Central memory CD8-positive, alpha-beta T cell (primary cell): Measurements from ENCODE around the gene RNU6-1.

Experiments used
- ATAC-seq: fragments of 150-1000 bp; cut with Tn5 transposase; replicated peaks from 2 replicates; pipeline ENCODE4 v1.10.0; 2022; ENCODE audit warnings: mild to moderate bottlenecking, moderate FRiP score, moderate number of reproducible peaks; ENCODE audit not compliant: poor library complexity, severe bottlenecking; ENCODE audit errors: extremely low read depth
- DNase-seq, 2 donors: peaks; one replicate each; pipeline ENCODE4 v3.0.0; 2021; ENCODE audit warnings: low spot score in 2 of 2
- H3K27ac Mint-ChIP-seq: one replicate; pipeline ENCODE4 v1.8.0; 2022; ENCODE audit warnings: low read depth, mild to moderate bottlenecking, moderate library complexity, mixed read lengths
- H3K27me3 Mint-ChIP-seq: one replicate; pipeline ENCODE4 v1.8.0; 2022; ENCODE audit warnings: mixed read lengths
- H3K36me3 Mint-ChIP-seq: one replicate; pipeline ENCODE4 v1.8.0; 2022; ENCODE audit warnings: mild to moderate bottlenecking, moderate library complexity, mixed read lengths; ENCODE audit not compliant: insufficient read depth
- H3K4me1 Mint-ChIP-seq: one replicate; pipeline ENCODE4 v1.8.0; 2022; ENCODE audit warnings: mixed read lengths
- H3K4me3 Mint-ChIP-seq: one replicate; pipeline ENCODE4 v1.8.0; 2022; ENCODE audit warnings: mild to moderate bottlenecking, moderate library complexity, mixed read lengths
- H3K9me3 Mint-ChIP-seq: one replicate; pipeline ENCODE4 v1.8.0; 2022; ENCODE audit warnings: mixed read lengths

RNU6-1 gene

DNA sequence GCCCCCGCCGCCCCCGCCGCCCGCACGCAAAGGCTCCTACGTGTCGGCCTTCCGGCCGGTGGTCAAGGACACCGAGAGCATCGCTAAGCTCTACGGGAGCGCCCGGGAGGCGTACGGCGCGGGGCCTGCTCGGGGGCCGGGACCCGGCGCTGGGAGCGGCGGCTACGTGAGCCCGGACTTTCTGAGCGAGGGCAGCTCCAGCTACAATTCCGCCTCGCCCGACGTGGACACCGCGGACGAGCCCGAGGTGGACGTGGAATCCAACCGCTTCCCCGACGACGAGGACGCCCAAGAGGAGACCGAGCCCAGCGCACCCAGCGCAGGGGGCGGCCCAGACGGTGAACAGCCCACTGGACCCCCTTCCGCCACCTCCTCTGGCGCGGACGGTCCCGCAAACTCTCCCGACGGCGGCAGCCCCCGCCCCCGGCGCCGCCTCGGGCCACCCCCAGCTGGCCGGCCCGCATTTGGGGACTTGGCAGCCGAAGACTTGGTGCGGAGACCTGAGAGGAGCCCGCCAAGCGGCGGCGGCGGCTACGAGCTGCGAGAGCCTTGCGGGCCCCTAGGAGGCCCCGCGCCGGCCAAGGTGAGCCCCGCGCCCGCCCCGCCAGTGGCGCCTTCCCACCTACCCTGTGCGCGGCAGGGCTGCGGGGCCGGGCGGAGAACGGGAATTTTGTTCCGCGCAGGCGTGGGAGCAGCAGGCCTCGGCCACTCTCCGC, 12.1 kb downstream of the RNU6-1 start:
- H3K4me3 Mint-ChIP-seq = peak overlapping the region; percentile 53
- ATAC-seq = no peak
- H3K4me1 Mint-ChIP-seq = peaks cover 27% of the 10 kb centered on the region
- peaks cover 85% of the 10 kb centered on the region for H3K27me3 Mint-ChIP-seq
- H3K27ac Mint-ChIP-seq = no peak overlapping the region
- peaks cover 13% of the 10 kb centered on the region for H3K36me3 Mint-ChIP-seq
- DNase-seq = no peak
- no peaks in the 10 kb centered on the region for H3K9me3 Mint-ChIP-seq

DNA sequence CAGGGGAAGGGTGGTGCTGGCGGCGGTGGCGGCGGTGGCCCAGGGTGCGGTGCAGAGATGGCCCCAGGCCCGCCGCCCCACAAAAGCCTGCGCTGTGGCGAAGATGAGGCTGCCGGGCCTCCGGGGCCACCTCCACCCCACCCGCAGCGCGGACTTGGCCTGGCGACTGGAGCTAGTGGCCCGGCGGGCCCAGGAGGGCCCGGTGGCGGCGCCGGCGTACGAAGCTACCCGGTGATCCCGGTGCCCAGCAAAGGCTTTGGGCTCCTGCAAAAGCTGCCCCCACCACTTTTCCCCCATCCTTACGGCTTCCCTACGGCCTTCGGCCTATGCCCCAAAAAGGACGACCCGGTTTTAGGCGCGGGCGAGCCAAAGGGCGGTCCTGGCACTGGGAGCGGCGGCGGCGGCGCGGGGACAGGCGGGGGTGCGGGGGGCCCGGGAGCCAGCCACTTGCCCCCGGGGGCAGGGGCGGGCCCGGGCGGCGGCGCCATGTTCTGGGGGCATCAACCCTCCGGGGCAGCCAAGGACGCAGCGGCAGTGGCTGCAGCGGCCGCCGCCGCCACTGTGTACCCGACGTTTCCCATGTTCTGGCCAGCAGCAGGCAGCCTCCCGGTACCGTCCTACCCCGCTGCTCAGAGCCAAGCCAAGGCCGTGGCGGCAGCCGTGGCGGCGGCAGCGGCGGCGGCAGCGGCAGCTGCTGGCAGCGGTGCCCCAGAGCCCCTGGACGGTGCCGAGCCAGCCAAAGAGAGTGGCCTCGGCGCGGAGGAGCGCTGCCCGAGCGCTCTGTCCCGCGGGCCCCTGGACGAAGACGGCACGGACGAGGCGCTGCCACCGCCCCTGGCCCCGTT, 12.9 kb downstream of the RNU6-1 start:
- Mint-ChIP-seq H3K9me3 (no peaks in the 10 kb centered on the region), H3K27me3 (peaks cover 85% of the 10 kb centered on the region), H3K36me3 (peaks cover 15% of the 10 kb centered on the region), H3K4me1 (peaks cover 35% of the 10 kb centered on the region), H3K4me3 (no peak overlapping the region), H3K27ac (no peak overlapping the region)
- ATAC-seq (no peak), DNase-seq (no peak)

DNA sequence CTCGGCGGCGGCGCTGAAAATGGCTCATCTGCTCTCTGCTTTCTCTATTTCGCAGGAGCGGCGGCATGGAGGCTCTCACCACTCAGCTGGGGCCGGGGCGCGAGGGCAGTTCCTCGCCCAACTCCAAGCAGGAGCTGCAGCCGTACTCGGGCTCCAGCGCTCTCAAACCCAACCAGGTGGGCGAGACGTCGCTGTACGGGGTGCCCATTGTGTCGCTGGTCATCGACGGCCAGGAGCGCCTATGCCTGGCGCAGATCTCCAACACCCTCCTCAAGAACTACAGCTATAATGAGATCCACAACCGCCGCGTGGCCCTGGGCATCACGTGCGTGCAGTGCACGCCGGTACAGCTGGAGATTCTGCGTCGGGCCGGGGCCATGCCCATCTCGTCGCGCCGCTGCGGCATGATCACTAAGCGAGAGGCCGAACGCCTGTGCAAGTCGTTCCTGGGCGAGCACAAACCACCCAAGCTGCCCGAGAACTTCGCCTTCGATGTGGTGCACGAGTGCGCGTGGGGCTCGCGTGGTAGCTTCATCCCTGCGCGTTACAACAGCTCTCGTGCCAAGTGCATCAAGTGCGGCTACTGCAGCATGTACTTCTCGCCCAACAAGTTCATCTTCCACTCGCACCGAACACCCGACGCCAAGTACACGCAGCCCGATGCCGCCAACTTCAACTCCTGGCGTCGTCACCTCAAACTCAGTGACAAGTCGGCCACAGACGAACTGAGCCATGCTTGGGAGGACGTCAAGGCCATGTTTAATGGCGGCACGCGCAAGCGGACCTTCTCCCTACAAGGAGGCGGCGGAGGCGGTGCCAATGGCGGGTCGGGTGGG, 13.7 kb downstream of the RNU6-1 start:
- DNase-seq (no peak), ATAC-seq (no peak)
- H3K4me1 Mint-ChIP-seq = peaks cover 43% of the 10 kb centered on the region
- peaks cover 85% of the 10 kb centered on the region for H3K27me3 Mint-ChIP-seq
- H3K9me3 Mint-ChIP-seq = no peaks in the 10 kb centered on the region
- H3K36me3 Mint-ChIP-seq = peaks cover 15% of the 10 kb centered on the region
- H3K27ac Mint-ChIP-seq = no peak overlapping the region
- peak overlapping the region; percentile 17 for H3K4me3 Mint-ChIP-seq

- peaks cover 85% of the 10 kb centered on the region for H3K27me3 Mint-ChIP-seq
- peaks cover 15% of the 10 kb centered on the region for H3K36me3 Mint-ChIP-seq
- no peak within 1 kb of the TSS for H3K27ac Mint-ChIP-seq
- H3K4me3 Mint-ChIP-seq = peak within 1 kb of the TSS; percentile 69
- no peak for ATAC-seq
- peaks cover 52% of the 10 kb centered on the region for H3K4me1 Mint-ChIP-seq
- no peak for DNase-seq
- no peaks in the 10 kb centered on the region for H3K9me3 Mint-ChIP-seq
Observed at GRCh38 chr15:67824976-67825880, 14.6 kb downstream of the RNU6-1 start, which contains the start of gene SKOR1. Gene SKOR1 (plus strand): TSS chr15:67825509. CDS start chr15:67825603, 94 bp downstream.

GRCh38 chr15:67824197-67824968, 15.5 kb downstream of the RNU6-1 start:
- H3K9me3 Mint-ChIP-seq = no peaks in the 10 kb centered on the region
- H3K27me3 Mint-ChIP-seq = peaks cover 85% of the 10 kb centered on the region
- peaks cover 54% of the 10 kb centered on the region for H3K4me1 Mint-ChIP-seq
- ATAC-seq = no peak
- H3K36me3 Mint-ChIP-seq = peaks cover 15% of the 10 kb centered on the region
- H3K4me3 Mint-ChIP-seq = peak overlapping the region; percentile 69
- H3K27ac Mint-ChIP-seq = peak overlapping the region; percentile 70
- no peak for DNase-seq

DNA sequence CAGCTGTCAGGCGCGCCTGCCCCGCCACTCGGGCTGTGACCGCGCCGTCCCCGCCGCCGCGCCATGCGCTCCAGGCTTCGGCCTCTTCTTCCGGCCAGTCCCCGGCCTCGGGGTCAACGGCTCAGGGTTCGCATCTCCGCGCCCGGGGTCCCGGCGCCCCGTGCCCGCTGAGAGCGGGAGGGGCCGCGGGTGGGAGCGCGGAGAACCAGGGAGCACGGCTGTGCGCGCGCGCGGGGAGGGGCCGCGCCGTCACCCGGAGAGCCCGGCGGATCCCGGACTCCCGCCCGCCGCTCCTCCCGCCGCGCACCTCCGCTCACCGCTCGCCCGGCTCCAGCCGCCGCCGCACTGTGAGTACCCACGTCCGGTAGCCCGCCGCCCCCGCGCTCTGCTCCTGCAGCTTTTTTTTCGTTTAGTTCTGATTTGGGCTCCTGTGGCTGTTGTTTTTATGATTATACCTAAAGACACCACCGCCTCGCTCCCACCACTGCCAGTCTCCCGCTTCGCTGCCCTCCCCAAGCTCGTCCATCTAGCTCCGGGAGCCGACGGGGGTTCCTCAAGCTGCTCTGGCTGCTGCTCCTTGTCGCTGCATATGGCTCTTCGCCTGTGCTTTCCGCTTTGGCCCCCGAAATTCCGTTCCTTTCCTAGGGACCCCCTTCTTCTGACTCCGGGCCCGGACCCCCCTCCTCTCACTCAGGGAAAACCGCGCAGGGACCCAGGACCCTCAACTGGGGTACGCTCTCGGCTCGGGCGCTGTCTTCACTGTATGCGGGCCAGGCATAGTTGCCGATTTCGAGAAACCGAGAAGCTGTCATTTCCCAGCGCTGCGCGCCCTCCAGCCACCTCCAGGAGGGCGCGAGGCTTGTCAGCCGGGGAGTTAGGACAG, 16.3 kb downstream of the RNU6-1 start:
- DNase-seq (no peak), ATAC-seq (no peak)
- no peaks in the 10 kb centered on the region for H3K9me3 Mint-ChIP-seq
- peak overlapping the region; percentile 70 for H3K27ac Mint-ChIP-seq
- H3K36me3 Mint-ChIP-seq = peaks cover 12% of the 10 kb centered on the region
- peaks cover 85% of the 10 kb centered on the region for H3K27me3 Mint-ChIP-seq
- peak overlapping the region; percentile 69 for H3K4me3 Mint-ChIP-seq
- H3K4me1 Mint-ChIP-seq = peaks cover 54% of the 10 kb centered on the region

- ATAC-seq = no peak
- peaks cover 85% of the 10 kb centered on the region for H3K27me3 Mint-ChIP-seq
- no peaks in the 10 kb centered on the region for H3K9me3 Mint-ChIP-seq
- H3K4me1 Mint-ChIP-seq = peaks cover 48% of the 10 kb centered on the region
- peaks cover 12% of the 10 kb centered on the region for H3K36me3 Mint-ChIP-seq
- peak overlapping the region; percentile 47 for H3K4me3 Mint-ChIP-seq
- H3K27ac Mint-ChIP-seq = no peak overlapping the region
- DNase-seq = no peak
Observed at GRCh38 chr15:67822537-67823313, 17.1 kb downstream of the RNU6-1 start.

- H3K9me3 Mint-ChIP-seq = no peaks in the 10 kb centered on the region
- peak overlapping the region; percentile 41 for H3K27ac Mint-ChIP-seq
- DNase-seq = no peak
- H3K4me3 Mint-ChIP-seq = peak overlapping the region; percentile 47
- peaks cover 12% of the 10 kb centered on the region for H3K36me3 Mint-ChIP-seq
- no peak for ATAC-seq
- H3K27me3 Mint-ChIP-seq = peaks cover 90% of the 10 kb centered on the region
- peaks cover 48% of the 10 kb centered on the region for H3K4me1 Mint-ChIP-seq
Observed at GRCh38 chr15:67821784-67822440, 17.9 kb downstream of the RNU6-1 start.

- Mint-ChIP-seq H3K36me3 (peaks cover 12% of the 10 kb centered on the region), H3K9me3 (no peaks in the 10 kb centered on the region), H3K27ac (peak overlapping the region; percentile 41), H3K4me3 (peak overlapping the region; percentile 47), H3K27me3 (peaks cover 92% of the 10 kb centered on the region), H3K4me1 (peaks cover 45% of the 10 kb centered on the region)
- DNase-seq (no peak), ATAC-seq (no peak)
Observed at GRCh38 chr15:67820992-67821783, 18.7 kb downstream of the RNU6-1 start.
